GM18870 (cell line): Measurements from ENCODE around the gene CADPS.

ENCODE experiments used
- ATAC-seq: cut with Tn5 transposase; IDR thresholded peaks from one replicate; pipeline ENCODE4 v1.9.1; 2021; ENCODE audit warnings: moderate library complexity; ENCODE audit not compliant: unreplicated experiment

Gene CADPS

GRCh38 chr3:62815981-62816380 is 59.2 kb downstream of the CADPS start:
- ATAC-seq = no peak

DNA sequence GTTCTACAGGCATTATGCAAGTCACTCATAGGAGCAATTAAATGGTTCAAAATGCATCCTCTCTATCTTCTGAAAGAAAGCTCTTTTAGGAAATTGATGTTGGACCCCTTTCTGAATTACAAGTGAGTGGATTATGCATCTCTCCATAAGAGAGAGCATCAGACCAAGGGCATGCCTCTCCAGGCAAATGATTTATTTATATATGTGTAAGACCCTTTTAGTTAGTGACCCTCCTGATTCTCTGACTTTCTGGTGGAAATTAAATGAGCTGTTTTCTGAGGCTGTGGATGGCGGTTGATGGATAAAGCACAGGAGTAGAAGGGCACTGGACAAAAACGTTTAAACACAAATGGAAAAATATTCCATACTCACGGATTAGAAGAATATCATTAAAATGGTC is 62.6 kb downstream of the CADPS start:
- no peak for ATAC-seq

DNA sequence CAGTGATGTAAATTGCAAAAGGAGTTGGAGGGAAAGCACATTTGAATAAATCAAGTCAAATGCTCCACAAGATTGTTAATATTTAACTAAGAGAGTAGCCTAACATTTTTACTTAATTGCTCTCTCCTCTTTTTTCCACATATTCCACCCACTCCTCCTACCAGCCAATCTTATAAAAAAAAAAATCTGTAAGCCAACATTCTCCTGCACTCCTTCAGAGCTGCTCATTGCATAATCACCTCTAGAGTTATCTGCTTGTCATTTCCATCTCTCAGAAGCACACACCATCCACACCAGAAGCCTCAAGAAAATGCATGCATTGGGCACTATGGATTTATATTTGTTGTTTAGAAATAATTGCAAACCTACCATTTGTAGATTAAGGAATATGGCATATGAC is 64.1 kb downstream of the CADPS start:
- no peak for ATAC-seq

- ATAC-seq = no peak
Measured at GRCh38 chr3:62809369-62809768, 65.8 kb downstream of the CADPS start.

GRCh38 chr3:62805580-62806277 is 69.5 kb downstream of the CADPS start:
- ATAC-seq = no peak

GRCh38 chr3:62805106-62805505 is 70.1 kb downstream of the CADPS start:
- ATAC-seq = no peak

DNA sequence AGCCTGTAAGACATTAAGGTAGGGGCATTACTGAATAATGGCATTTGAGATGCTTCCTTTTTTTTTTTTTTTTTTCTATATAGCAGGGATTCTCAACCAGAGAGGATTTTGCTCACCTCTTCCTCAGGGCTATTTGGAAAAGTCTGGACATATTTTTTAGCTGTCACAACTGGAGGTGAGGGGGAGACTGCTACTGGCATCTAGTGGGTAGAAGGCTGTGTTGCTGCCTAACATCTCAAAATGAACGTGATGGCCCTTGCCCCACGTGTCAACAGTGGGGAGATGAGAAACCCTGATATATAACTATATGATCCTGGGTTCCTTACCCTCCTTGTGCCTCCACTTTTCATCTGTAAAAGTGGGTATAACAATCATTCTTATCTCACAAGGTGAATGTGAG is 71.9 kb downstream of the CADPS start:
- no peak for ATAC-seq

- ATAC-seq = no peak
Measured at GRCh38 chr3:62798000-62798399, 77.2 kb downstream of the CADPS start.

DNA sequence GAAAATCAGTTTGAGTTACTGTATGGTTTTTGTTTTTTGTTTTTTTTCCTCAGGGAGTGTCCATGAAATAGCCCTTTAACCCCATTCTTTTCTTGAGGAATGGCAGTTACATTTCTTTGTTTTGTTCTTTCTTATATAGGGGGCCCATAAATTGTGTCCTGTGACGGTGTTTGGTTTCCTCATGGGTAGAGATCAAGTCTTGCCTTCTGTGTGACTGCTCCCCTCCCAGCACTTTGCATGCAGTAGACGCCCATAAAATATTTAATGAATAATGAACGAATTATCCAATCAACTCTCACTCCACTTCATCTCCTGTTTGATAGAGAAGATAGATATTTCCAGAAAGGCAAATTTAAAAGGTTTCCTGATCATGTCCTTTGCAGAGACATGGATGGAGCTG is 78.1 kb downstream of the CADPS start:
- no peak for ATAC-seq

- ATAC-seq = no peak
Measured at GRCh38 chr3:62795978-62796657, 79.1 kb downstream of the CADPS start.

- no peak for ATAC-seq
Measured at GRCh38 chr3:62793946-62794345, 81.3 kb downstream of the CADPS start.

DNA sequence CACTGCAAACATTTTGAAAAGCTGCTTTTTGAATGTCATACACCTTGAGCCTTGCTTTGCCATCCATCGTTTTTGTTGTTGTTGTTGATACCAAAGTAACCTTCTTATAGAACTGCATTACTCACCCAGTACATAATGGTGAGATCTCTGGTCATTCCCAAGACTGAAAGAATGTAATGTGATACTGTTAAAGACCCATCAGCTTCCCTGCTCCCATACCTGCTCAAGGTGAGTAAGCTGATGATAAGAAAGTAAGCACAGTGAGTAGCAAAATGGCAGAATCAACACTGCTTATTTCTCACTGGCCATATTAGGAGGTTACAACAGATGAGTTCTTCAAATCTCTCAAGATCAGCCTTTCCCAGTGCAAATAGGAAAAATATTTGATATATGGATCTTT is 89.8 kb downstream of the CADPS start:
- no peak for ATAC-seq

DNA sequence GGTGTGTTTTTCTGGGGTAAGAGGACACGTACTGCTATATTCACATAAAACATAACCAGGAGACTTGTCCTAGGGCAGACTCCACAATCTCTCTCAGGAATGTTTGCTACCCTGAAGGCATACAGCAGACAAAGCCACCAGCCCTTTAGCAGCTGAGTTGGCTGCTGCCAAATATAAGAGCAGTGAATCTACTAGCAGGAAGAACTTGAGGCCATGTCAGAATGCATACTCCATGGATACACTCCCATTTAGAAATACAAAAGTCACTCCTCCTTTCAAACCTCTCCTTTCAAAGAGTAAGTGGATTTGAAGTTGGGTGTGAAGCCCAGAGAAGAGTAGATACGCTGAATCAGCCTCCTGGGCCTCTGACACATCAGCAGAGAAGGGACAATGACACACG is 94.1 kb downstream of the CADPS start:
- no peak for ATAC-seq

DNA sequence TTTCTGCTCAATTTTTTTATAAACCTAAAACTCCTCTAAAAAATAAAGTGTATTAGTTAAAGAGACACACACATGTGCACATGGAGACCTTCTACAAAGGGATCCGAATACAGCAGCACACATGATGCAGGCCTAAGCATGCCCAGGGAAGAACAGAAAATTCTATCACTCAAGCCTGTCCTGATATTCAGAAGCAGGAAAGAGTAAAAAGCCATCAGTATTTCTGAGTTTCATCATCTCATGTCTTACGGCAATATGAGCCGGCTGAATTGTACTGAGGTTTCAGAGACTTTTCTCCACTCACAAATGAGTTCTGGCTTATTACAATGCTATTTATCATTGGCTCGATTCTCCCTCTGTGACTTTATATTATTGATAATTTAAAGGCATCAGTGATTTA is 97.5 kb downstream of the CADPS start:
- ATAC-seq = no peak

DNA sequence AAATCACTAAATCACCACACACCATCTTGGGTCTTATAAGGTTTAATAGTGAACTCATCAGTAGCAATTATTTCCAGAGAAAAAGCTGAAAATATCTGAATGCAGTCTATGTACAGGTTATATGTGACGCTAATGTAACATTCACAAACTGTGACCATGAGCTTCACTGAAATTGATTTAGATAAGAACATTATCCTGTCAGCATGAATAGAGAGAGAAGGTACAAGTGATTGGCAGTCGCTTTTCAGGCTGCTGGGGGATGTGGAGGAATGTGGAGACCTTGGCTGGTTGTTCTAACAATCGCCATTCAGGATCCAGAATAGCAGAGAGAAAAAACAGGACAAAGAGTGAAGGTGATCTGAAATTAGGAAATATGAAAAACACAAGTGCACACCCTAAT is 98.1 kb downstream of the CADPS start:
- ATAC-seq = no peak

DNA sequence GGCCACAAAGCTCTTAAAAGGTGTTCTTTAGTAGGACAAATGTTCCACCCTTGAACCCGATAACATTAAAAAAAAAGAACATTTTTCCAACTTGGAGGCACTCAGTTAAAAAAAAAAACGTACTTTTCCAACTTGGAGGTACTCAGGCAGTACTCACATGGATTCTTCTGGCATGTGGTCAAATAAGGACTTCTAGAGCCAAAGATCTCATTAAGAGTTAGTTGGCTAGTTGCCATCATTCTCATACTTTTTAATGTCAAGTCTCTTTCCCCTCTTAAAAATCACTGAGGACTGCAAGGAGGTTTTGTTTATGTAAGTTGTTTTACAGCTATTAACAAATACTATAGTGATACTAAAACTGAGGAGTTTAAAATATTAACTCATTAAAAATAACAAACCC is 101.0 kb downstream of the CADPS start:
- no peak for ATAC-seq

- ATAC-seq = no peak
Measured at GRCh38 chr3:62771331-62772072, 103.7 kb downstream of the CADPS start.

- no peak for ATAC-seq
Measured at GRCh38 chr3:62768896-62769295, 106.3 kb downstream of the CADPS start.

GRCh38 chr3:62761711-62762110 is 113.5 kb downstream of the CADPS start:
- no peak for ATAC-seq

- no peak for ATAC-seq
Measured at GRCh38 chr3:62761311-62761710, 113.9 kb downstream of the CADPS start.

GRCh38 chr3:62758296-62759066 is 116.7 kb downstream of the CADPS start:
- ATAC-seq = no peak
